H1 (cell line): ENCODE results near the gene SAE1. TPM values are rescaled to one million over a fixed set of nuclear protein-coding genes. Genes with fewer than 3 reads are reported as not detected.
A peak's percentile ranks its signal among the peaks of the same experiment; 100 is the strongest.

Experiments
- CTCF ChIA-PET: fragments of 300-600 bp; sonication (Branson Sonifier 250); formaldehyde crosslinking; loops from one replicate; lab custom pipeline; 2021; ENCODE audit not compliant: partially characterized antibody; lab: Charles Lee
- POLR2A ChIA-PET: fragments of 300-600 bp; sonication (Branson Sonifier 250); formaldehyde crosslinking; loops from one replicate; lab custom pipeline; 2021; ENCODE audit warnings: inconsistent platforms; ENCODE audit not compliant: partially characterized antibody; lab: Charles Lee
- DNase-seq, 2 experiments: peaks; one replicate each; pipeline versions ENCODE4 v3.0.0 to v3.0.0-alpha.2; 2010 to 2022; ENCODE audit warnings: low spot score in 2 of 2, low read depth in 1 of 2, mixed read lengths in 1 of 2
- FAIRE-seq: peaks from 2 replicates; lab custom pipeline; 2011; peaks lifted over from hg19 to GRCh38; lab: Jason Lieb, UNC
- H2AFZ ChIP-seq: 2 replicates; pipeline ENCODE4 v1.8.1; 2012; ENCODE audit warnings: low read length, inconsistent platforms
- H2AK5ac ChIP-seq: 2 replicates; pipeline ENCODE4 v1.6.1; 2013; ENCODE audit warnings: low read depth, low read length
- H2BK120ac ChIP-seq: replicated peaks from 2 replicates; pipeline ENCODE3; 2013; ENCODE audit warnings: low read depth, low read length, inconsistent platforms
- H2BK12ac ChIP-seq: 2 replicates; pipeline ENCODE4 v1.6.1; 2013; ENCODE audit warnings: low read depth, low read length
- H2BK15ac ChIP-seq: 2 replicates; pipeline ENCODE4 v1.6.1; 2013; ENCODE audit warnings: low read length
- H2BK20ac ChIP-seq: 2 replicates; pipeline ENCODE4 v1.6.1; 2013; ENCODE audit warnings: low read length
- H2BK5ac ChIP-seq: 2 replicates; pipeline ENCODE4 v1.6.1; 2013; ENCODE audit warnings: low read depth, low read length
- H3K14ac ChIP-seq: 2 replicates; pipeline ENCODE4 v1.6.1; 2013; ENCODE audit warnings: inconsistent platforms; ENCODE audit not compliant: insufficient read length
- H3K18ac ChIP-seq: 2 replicates; pipeline ENCODE4 v1.6.1; 2013; ENCODE audit warnings: low read length; ENCODE audit errors: extremely low read depth
- H3K23ac ChIP-seq: 2 replicates; pipeline ENCODE4 v1.6.1; 2013; ENCODE audit warnings: inconsistent platforms; ENCODE audit not compliant: insufficient read length
- H3K23me2 ChIP-seq: 2 replicates; pipeline ENCODE4 v1.6.1; 2013; ENCODE audit warnings: low read depth, low read length
- H3K27ac ChIP-seq: 2 replicates; pipeline ENCODE4 v1.6.1; 2011; ENCODE audit warnings: low read depth, low read length, inconsistent platforms
- H3K27me3 ChIP-seq, 4 experiments: replicated peaks in 1 of 4; 1 replicate in 1 of 4; 2 replicates in 3 of 4; pipeline versions ENCODE4 v1.6.1 to v1.8.1; 2011 to 2013; ENCODE audit warnings: low read length in 3 of 4, mild to moderate bottlenecking in 3 of 4, inconsistent platforms in 2 of 4, mixed read lengths in 2 of 4, moderate library complexity in 1 of 4; ENCODE audit not compliant: control insufficient read depth in 3 of 4, insufficient read depth in 3 of 4; ENCODE audit errors: extremely low read depth in 1 of 4
- H3K36me3 ChIP-seq, 4 experiments: 2 replicates each; pipeline versions ENCODE4 v1.6.1 to v1.8.1; 2011 to 2013; ENCODE audit warnings: mild to moderate bottlenecking in 4 of 4, low read length in 3 of 4, moderate library complexity in 2 of 4, control low read depth in 1 of 4, inconsistent platforms in 1 of 4; ENCODE audit not compliant: insufficient read depth in 4 of 4, control insufficient read depth in 2 of 4
- H3K4ac ChIP-seq: replicated peaks from 2 replicates; pipeline ENCODE3; 2013; ENCODE audit warnings: low read length, low read depth, mixed read lengths, inconsistent platforms; ENCODE audit not compliant: insufficient read length
- H3K4me1 ChIP-seq, 4 experiments: replicated peaks in 1 of 4; 1 replicate in 1 of 4; 2 replicates in 3 of 4; pipeline versions ENCODE4 v1.6.1 to v1.8.1; 2011 to 2013; ENCODE audit warnings: low read length in 3 of 4, inconsistent platforms in 2 of 4, mixed read lengths in 1 of 4; ENCODE audit not compliant: insufficient read depth in 4 of 4, control insufficient read depth in 3 of 4
- H3K4me2 ChIP-seq, 2 experiments: 2 replicates each; pipeline versions ENCODE4 v1.6.1 to v1.8.1; 2011 to 2013; ENCODE audit warnings: low read depth in 2 of 2, low read length in 2 of 2, control low read depth in 1 of 2, inconsistent platforms in 1 of 2, mild to moderate bottlenecking in 1 of 2; ENCODE audit not compliant: insufficient read depth in 1 of 2
- H3K4me3 ChIP-seq, 4 experiments: fragments of 200-600, 300-600 bp in 1 of 4; sonication (generic), shearing (Covaris generic), sonication (Bioruptor Twin) in 1 of 4; 2 replicates each; pipeline versions ENCODE4 v1.5.1 to v1.8.1; 2011 to 2016; ENCODE audit warnings: low read length in 4 of 4, low read depth in 3 of 4, control low read depth in 2 of 4, inconsistent platforms in 2 of 4, mild to moderate bottlenecking in 2 of 4, mixed read lengths in 1 of 4, moderate library complexity in 1 of 4; ENCODE audit not compliant: insufficient read depth in 2 of 4; ENCODE audit errors: extremely low read depth in 1 of 4
- H3K56ac ChIP-seq: replicated peaks from 2 replicates; pipeline ENCODE3; 2013; ENCODE audit warnings: low read depth, mild to moderate bottlenecking, mixed read lengths, low read length, inconsistent platforms; ENCODE audit not compliant: insufficient read length
- H3K79me1 ChIP-seq: 2 replicates; pipeline ENCODE4 v1.6.1; 2013; ENCODE audit warnings: low read depth, low read length, control low read depth
- H3K79me2 ChIP-seq, 2 experiments: 2 replicates each; pipeline versions ENCODE4 v1.6.1 to v1.8.1; 2012 to 2013; ENCODE audit warnings: low read length in 2 of 2, mild to moderate bottlenecking in 2 of 2, inconsistent platforms in 1 of 2; ENCODE audit not compliant: insufficient read depth in 2 of 2, control insufficient read depth in 1 of 2
- H3K9ac ChIP-seq, 4 experiments: replicated peaks in 1 of 4; 1 replicate in 1 of 4; 2 replicates in 3 of 4; pipeline versions ENCODE4 v1.6.1 to v1.8.1; 2011 to 2013; ENCODE audit warnings: low read depth in 3 of 4, low read length in 3 of 4, control low read depth in 2 of 4, mild to moderate bottlenecking in 2 of 4, moderate library complexity in 2 of 4, inconsistent platforms in 1 of 4; ENCODE audit errors: extremely low read depth in 1 of 4
- H3K9me3 ChIP-seq, 2 experiments: 2 replicates each; pipeline versions ENCODE4 v1.6.1 to v1.8.1; 2012 to 2013; ENCODE audit warnings: mild to moderate bottlenecking in 2 of 2, moderate library complexity in 2 of 2, control low read depth in 1 of 2, inconsistent platforms in 1 of 2, low read depth in 1 of 2, low read length in 1 of 2, mixed read lengths in 1 of 2; ENCODE audit not compliant: insufficient read depth in 2 of 2
- H4K20me1 ChIP-seq, 2 experiments: replicated peaks in 1 of 2; 2 replicates each; pipeline versions ENCODE3 to v1.8.1; 2011 to 2013; ENCODE audit warnings: inconsistent platforms in 2 of 2, low read length in 2 of 2, mild to moderate bottlenecking in 1 of 2; ENCODE audit not compliant: insufficient read depth in 2 of 2, control insufficient read depth in 1 of 2
- H4K5ac ChIP-seq: 2 replicates; pipeline ENCODE4 v1.6.1; 2013; ENCODE audit warnings: low read length, low read depth, mixed read lengths, inconsistent platforms; ENCODE audit not compliant: insufficient read length
- H4K8ac ChIP-seq: 2 replicates; pipeline ENCODE4 v1.8.0; 2013; ENCODE audit warnings: mild to moderate bottlenecking, moderate library complexity, low read length, inconsistent platforms; ENCODE audit not compliant: insufficient read depth; ENCODE audit errors: extremely low read depth
- H4K91ac ChIP-seq: replicated peaks from 2 replicates; pipeline ENCODE3; 2013; ENCODE audit warnings: low read length, mixed read lengths, inconsistent platforms; ENCODE audit not compliant: insufficient read length
- BRCA1 ChIP-seq: IDR thresholded peaks from 2 replicates; pipeline ENCODE4 v1.6.1; 2012; ENCODE audit warnings: low read depth, low read length, improper control_type of control experiment
- GABPA ChIP-seq: IDR thresholded peaks from 2 replicates; pipeline ENCODE4 v1.6.1; 2011; ENCODE audit warnings: mild to moderate bottlenecking, low read length, moderate library complexity, borderline replicate concordance; ENCODE audit not compliant: insufficient read depth
- GTF2F1 ChIP-seq: IDR thresholded peaks from 2 replicates; pipeline ENCODE4 v1.6.1; 2012; ENCODE audit warnings: low read depth, low read length, improper control_type of control experiment, borderline replicate concordance
- KDM1A ChIP-seq: fragments of 200-600, 300-600 bp; sonication (generic); IDR thresholded peaks from 2 replicates; pipeline ENCODE4 v1.7.1; 2016; ENCODE audit warnings: mild to moderate bottlenecking, low read length, borderline replicate concordance
- MAFK ChIP-seq: IDR thresholded peaks from 2 replicates; pipeline ENCODE4 v1.6.1; 2012; ENCODE audit warnings: low read depth, mild to moderate bottlenecking, improper control_type of control experiment, low read length
- POLR2A ChIP-seq, 2 experiments: IDR thresholded peaks; 1 replicate in 1 of 2; 2 replicates in 1 of 2; pipeline ENCODE4 v1.6.1; 2011; ENCODE audit warnings: low read depth in 2 of 2, low read length in 2 of 2, mild to moderate bottlenecking in 2 of 2; ENCODE audit errors: control extremely low read depth in 1 of 2
- POLR2AphosphoS5 ChIP-seq: IDR thresholded peaks from 2 replicates; pipeline ENCODE4 v1.6.1; 2011; ENCODE audit warnings: low read depth, low read length
- RNF2 ChIP-seq: fragments of 200-900, 300-1000 bp; sonication (generic); IDR thresholded peaks from 2 replicates; pipeline ENCODE4 v1.7.1; 2016; ENCODE audit warnings: borderline replicate concordance, low read depth, mild to moderate bottlenecking, antibody characterized with exemption, low read length; ENCODE audit not compliant: poor library complexity, severe bottlenecking; ENCODE audit errors: missing control alignments
- RXRA ChIP-seq: IDR thresholded peaks from 2 replicates; pipeline ENCODE4 v1.6.1; 2011; ENCODE audit warnings: low read depth, mild to moderate bottlenecking, low read length, moderate library complexity; ENCODE audit not compliant: insufficient read depth
- SP1 ChIP-seq: IDR thresholded peaks from 2 replicates; pipeline ENCODE4 v1.6.1; 2011; ENCODE audit warnings: low read depth, low read length
- TAF1 ChIP-seq: IDR thresholded peaks from 2 replicates; pipeline ENCODE4 v1.6.1; 2011; ENCODE audit warnings: mild to moderate bottlenecking, low read depth, low read length
- ZNF274 ChIP-seq: IDR thresholded peaks from 2 replicates; pipeline ENCODE4 v1.7.0; 2012; ENCODE audit warnings: low read length, borderline replicate concordance; ENCODE audit errors: extremely low read depth
- WGBS, 2 experiments: shearing (Covaris generic) in 1 of 2; methylation state at CpG; one replicate each; pipeline versions ENCODE4 v1.1.6 to v1.1.7; 2013 to 2015; ENCODE audit warnings: low lambda C conversion rate in 2 of 2, mixed read lengths in 2 of 2, inconsistent platforms in 1 of 2, low coverage in 1 of 2, missing lambda C conversion rate in 1 of 2; ENCODE audit not compliant: insufficient replicate concordance in 2 of 2, insufficient coverage in 1 of 2, insufficient read length in 1 of 2; ENCODE audit errors: extremely low coverage in 1 of 2, missing lambda C conversion rate in 1 of 2; 5-methylcytosine and 5-hydroxymethylcytosine counted together
- polyA plus RNA-seq, 7 experiments: library from polyadenylated mRNA; depleted of rRNA in 3 of 7; stranded (reverse) in 5 of 7; unstranded in 2 of 7; fragments of >200 nt in 5 of 7; fragments of 200-250 nt in 2 of 7; gene quantifications; 1 replicate in 5 of 7; 2 replicates in 1 of 7; 4 replicates in 1 of 7; pipeline versions ENCODE4 v1.2.1 to v1.2.3, GENCODE V29; 2011 to 2013; ENCODE audit warnings: missing spikeins in 2 of 7, mixed read lengths in 2 of 7
- total RNA-seq: library from RNA; stranded (reverse); fragmentation: NEBNext Ultra II Directional; extraction: Animal tissue kit (Norgen Biotek cat#: 25700); gene quantifications from 2 replicates; pipeline ENCODE4 v1.2.1, GENCODE V29; 2021
- TF ChIP-seq, protein P1 (sequence below): IDR thresholded peaks from 2 replicates; pipeline ENCODE4 v1.6.1; 2012; ENCODE audit warnings: inconsistent platforms

Gene SAE1
- total and polyA plus RNA-seq, 2 of the 8 experiments (the other 6 are each of a cell fraction or from before 2014, with no cell fraction given) = 213 to 268 TPM

DNA sequence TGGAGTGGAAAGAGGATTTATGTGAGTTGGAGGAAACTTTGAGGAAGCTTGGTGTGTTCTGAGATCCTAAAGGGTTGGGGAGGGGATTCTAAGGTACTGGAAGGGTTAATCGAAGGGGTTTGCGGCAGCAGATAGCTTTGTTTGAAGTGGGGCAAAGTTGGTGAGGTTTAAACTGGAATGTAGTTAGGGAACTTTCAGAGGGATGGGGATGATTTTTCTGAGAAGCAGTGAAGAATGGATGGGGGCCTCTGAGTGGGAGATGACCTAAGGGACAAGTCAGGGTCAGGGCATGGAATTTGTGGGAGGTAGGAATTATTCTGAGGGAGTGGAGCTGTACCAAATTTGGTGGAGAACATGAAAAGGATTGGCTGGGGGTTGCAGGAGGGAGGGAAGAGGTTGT is 3.9 kb downstream of the SAE1 start:
- H3K27me3 ChIP-seq = no peaks in the 10 kb centered on the region
- H2AK5ac ChIP-seq = no peak overlapping the region
- H2BK5ac ChIP-seq = no peak overlapping the region
- no peak overlapping the region for H2BK20ac ChIP-seq
- H3K4me1 ChIP-seq = peaks cover 0 to 8% (median 7%) of the 10 kb centered on the region in 4 experiments; a peak in 5 of 7 replicates
- H2BK12ac ChIP-seq = no peak overlapping the region
- ChIA-PET CTCF (interaction anchor here (0.5 to 1.8 kb wide), 3 partner anchors 13 to 87 kb away, joined by 3 to 7 read pairs (median 3); no protein-coding TSS in a partner anchor), POLR2A (interaction anchor here (0.9 to 13.9 kb wide), 9 partner anchors 9 to 76 kb away, joined by 3 to 98 read pairs (median 5); partner anchors contain the start of gene ZC3H4)
- H3K4ac ChIP-seq = no peak overlapping the region
- H3K9me3 ChIP-seq = no peaks in the 10 kb centered on the region
- H4K8ac ChIP-seq = no peak overlapping the region
- H3K27ac ChIP-seq = no peak overlapping the region
- H4K20me1 ChIP-seq = peaks cover 34 to 35% of the 10 kb centered on the region in 2 experiments
- 90% methylated on average over 2 of the region's 2 CpGs; no CpG with 5 or more reads in 1 of the 2 experiments for WGBS, 2 experiments
- H2BK120ac ChIP-seq = no peak overlapping the region
- no peak overlapping the region; a peak in 2 of 7 replicates for H3K9ac ChIP-seq
- peaks cover 70 to 88% of the 10 kb centered on the region in 2 experiments for H3K79me2 ChIP-seq
- no peak overlapping the region for H3K23ac ChIP-seq
- H2BK15ac ChIP-seq = no peak overlapping the region
- no peak for DNase-seq
- no peaks in the 10 kb centered on the region; the same call in none of the 2 replicates for H3K79me1 ChIP-seq
- H3K18ac ChIP-seq = no peak overlapping the region
- peaks cover 0 to 28% (median 1%) of the 10 kb centered on the region in 4 experiments; a peak in 4 of 8 replicates for H3K36me3 ChIP-seq
- no peak overlapping the region for H3K56ac ChIP-seq
- no peak overlapping the region for H4K91ac ChIP-seq
- H3K4me3 ChIP-seq = peak overlapping the region in 2 of 4 experiments; percentile 19 to 90; a peak in 3 of 8 replicates
- peaks cover 5% of the 10 kb centered on the region; the same call in 1 of the 2 replicates for H3K23me2 ChIP-seq
- peak overlapping the region; percentile 46 to 54; a peak in 3 of 4 replicates for H3K4me2 ChIP-seq
- no peak overlapping the region for H2AFZ ChIP-seq
- FAIRE-seq = no peak
- H4K5ac ChIP-seq = no peak overlapping the region
- no peak overlapping the region for H3K14ac ChIP-seq
- TF ChIP-seq GABPA (no peak), RNF2 (no peak), TAF1 (no peak), KDM1A (no peak), POLR2A (IDR thresholded peaks at IDR 0.05; ENCODE audit: control extremely low read depth in 1 of 2, low read depth in 2 of 2, low read length in 2 of 2) (no peak), BRCA1 (no peak), POLR2AphosphoS5 (no peak), SP1 (no peak), ZNF274 (no peak), MAFK (no peak), RXRA (no peak), GTF2F1 (no peak)
- TF ChIP-seq, protein P1, sequence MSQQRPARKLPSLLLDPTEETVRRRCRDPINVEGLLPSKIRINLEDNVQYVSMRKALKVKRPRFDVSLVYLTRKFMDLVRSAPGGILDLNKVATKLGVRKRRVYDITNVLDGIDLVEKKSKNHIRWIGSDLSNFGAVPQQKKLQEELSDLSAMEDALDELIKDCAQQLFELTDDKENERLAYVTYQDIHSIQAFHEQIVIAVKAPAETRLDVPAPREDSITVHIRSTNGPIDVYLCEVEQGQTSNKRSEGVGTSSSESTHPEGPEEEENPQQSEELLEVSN = no peak
